Measurements from ENCODE around the gene ENTPD1.

DNA sequence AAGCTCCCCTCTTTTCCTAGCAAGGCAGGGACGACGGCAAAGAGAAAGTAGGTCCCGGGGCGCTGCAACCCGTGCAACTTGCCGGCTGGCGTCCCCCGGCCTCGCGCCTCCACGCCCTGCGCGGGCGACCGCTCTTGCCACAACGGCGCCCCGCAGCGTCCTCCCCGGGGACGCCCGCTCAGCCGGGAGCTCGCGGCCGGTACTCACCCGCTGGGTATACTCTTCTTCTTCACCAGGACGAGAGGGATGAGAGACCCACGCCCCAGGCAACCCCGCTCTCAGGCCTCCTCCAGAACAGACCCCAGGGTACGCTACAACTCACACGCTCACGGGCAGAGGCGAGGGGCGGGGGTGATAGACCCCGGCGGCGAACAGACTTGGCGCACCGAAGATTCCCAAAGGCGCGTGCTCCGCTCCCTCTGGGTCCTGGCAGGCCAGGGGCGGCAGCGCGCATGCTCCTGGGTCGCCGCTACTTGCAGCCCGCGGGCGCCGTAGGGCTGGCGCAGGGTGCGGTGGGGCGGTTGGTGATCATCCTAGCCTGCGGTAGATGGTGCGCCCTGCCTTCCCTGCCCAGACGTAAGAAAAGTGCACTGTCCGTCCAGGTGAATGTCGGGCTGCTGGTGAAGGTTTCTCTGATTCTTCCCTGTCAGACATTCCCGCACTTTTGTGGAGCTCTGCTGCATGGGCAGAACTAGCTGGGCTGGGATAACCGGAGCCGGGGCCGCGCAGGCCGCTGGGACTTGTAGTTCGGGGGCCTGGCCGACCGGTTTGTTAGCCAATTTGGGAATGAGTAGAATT, 151.7 kb downstream of the ENTPD1 start, which contains the start of gene CC2D2B:
- TF ChIP-seq, protein P1, sequence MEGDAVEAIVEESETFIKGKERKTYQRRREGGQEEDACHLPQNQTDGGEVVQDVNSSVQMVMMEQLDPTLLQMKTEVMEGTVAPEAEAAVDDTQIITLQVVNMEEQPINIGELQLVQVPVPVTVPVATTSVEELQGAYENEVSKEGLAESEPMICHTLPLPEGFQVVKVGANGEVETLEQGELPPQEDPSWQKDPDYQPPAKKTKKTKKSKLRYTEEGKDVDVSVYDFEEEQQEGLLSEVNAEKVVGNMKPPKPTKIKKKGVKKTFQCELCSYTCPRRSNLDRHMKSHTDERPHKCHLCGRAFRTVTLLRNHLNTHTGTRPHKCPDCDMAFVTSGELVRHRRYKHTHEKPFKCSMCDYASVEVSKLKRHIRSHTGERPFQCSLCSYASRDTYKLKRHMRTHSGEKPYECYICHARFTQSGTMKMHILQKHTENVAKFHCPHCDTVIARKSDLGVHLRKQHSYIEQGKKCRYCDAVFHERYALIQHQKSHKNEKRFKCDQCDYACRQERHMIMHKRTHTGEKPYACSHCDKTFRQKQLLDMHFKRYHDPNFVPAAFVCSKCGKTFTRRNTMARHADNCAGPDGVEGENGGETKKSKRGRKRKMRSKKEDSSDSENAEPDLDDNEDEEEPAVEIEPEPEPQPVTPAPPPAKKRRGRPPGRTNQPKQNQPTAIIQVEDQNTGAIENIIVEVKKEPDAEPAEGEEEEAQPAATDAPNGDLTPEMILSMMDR (optimal IDR thresholded peaks at IDR 0.05 in 1 of 3, IDR thresholded peaks at IDR 0.05 in 1 of 3, conservative IDR thresholded peaks at IDR 0.05 in 1 of 3; ENCODE audit: extremely low read depth in 1 of 3, insufficient read depth in 2 of 3, low read length in 3 of 3) = peak in 1 of 3 experiments; percentile 38
- TF ChIP-seq EZH2 (IDR thresholded peaks at IDR 0.05; ENCODE audit: low read length) = no peak

Data from keratinocyte (primary cell).